ENCODE measurements around the gene RAB22A. TPM values are rescaled to one million over a fixed set of nuclear protein-coding genes. Genes with fewer than 3 reads are reported as not detected.
"Not testable (repeated sequence)": the region's sequence is repeated elsewhere in the genome, so short reads cannot be mapped to it uniquely, and the experiment has no call there.

Gene RAB22A
- polyA plus RNA-seq, 1 donor (not counting 4 experiments of a cell fraction or from before 2014, with no cell fraction given): 22.9 TPM

GRCh38 chr20:58407966-58408557, 98.5 kb downstream of the RAB22A start:
- H3K36me3 ChIP-seq (ENCODE audit: control insufficient read depth in 2 of 2, extremely low read depth in 1 of 2, insufficient read depth in 2 of 2, low read length in 2 of 2): no peaks in the 10 kb centered on the region
- H3K9me1 ChIP-seq (ENCODE audit: control insufficient read depth, extremely low read depth, insufficient read depth, low read length): peaks cover 2% of the 10 kb centered on the region
- H3K9ac ChIP-seq (ENCODE audit: control insufficient read depth, extremely low read depth, insufficient read depth, low read length): peak overlapping the region; percentile 4
- H3K79me2 ChIP-seq (ENCODE audit: control insufficient read depth, insufficient read depth, low read length): peaks cover 88% of the 10 kb centered on the region
- peaks cover 13% of the 10 kb centered on the region for H4K20me1 ChIP-seq (ENCODE audit: control insufficient read depth, extremely low read depth, insufficient read depth, low read length)
- H3K4me3 ChIP-seq (ENCODE audit: control insufficient read depth in 2 of 3, extremely low read depth in 1 of 3, insufficient read depth in 2 of 3, low read depth in 1 of 3, low read length in 3 of 3): peak overlapping the region in 1 of 3 experiments; percentile 30
- peaks cover 31% of the 10 kb centered on the region for H3K4me1 ChIP-seq (ENCODE audit: control insufficient read depth, extremely low read depth, insufficient read depth, low read length)
- H2AFZ ChIP-seq (ENCODE audit: control insufficient read depth, low read length): no peak overlapping the region
- no peak for TF ChIP-seq EZH2 (IDR thresholded peaks at IDR 0.05; ENCODE audit: low read length)
- no peak for TF ChIP-seq CTCF (optimal IDR thresholded peaks at IDR 0.05 in 1 of 3, IDR thresholded peaks at IDR 0.05 in 1 of 3, conservative IDR thresholded peaks at IDR 0.05 in 1 of 3; ENCODE audit: extremely low read depth in 1 of 3, insufficient read depth in 2 of 3, low read length in 3 of 3)
- H3K9me3 ChIP-seq (ENCODE audit: control insufficient read depth, low read depth, low read length): no peaks in the 10 kb centered on the region
- H3K27ac ChIP-seq (ENCODE audit: control insufficient read depth, insufficient read depth, low read length): peak overlapping the region; percentile 67
- dilution Hi-C loops (cut with MboI; ENCODE audit: extremely low pct_ligation_motif_present, low sequenced_read_pairs): no loop called here
- H3K27me3 ChIP-seq (ENCODE audit: control insufficient read depth, extremely low read depth, insufficient read depth, low read length): no peaks in the 10 kb centered on the region
- H3K4me2 ChIP-seq (ENCODE audit: control insufficient read depth, extremely low read depth, insufficient read depth, low read depth, low read length): peak overlapping the region; percentile 85
- FAIRE-seq: no peak
- no peak for DNase-seq (ENCODE audit: low read depth, low spot score)

- dilution Hi-C loops (cut with MboI; ENCODE audit: extremely low pct_ligation_motif_present, low sequenced_read_pairs): no loop called here
- DNase-seq (ENCODE audit: low read depth, low spot score): no peak
- Histone ChIP-seq H3K9me3 (ENCODE audit: control insufficient read depth, low read depth, low read length) (no peaks in the 10 kb centered on the region), H3K9ac (ENCODE audit: control insufficient read depth, extremely low read depth, insufficient read depth, low read length) (no peak overlapping the region), H3K79me2 (ENCODE audit: control insufficient read depth, insufficient read depth, low read length) (peaks cover 82% of the 10 kb centered on the region), H2AFZ (ENCODE audit: control insufficient read depth, low read length) (no peak overlapping the region), H3K36me3 (ENCODE audit: control insufficient read depth in 2 of 2, extremely low read depth in 1 of 2, insufficient read depth in 2 of 2, low read length in 2 of 2) (no peaks in the 10 kb centered on the region), H3K4me2 (ENCODE audit: control insufficient read depth, extremely low read depth, insufficient read depth, low read depth, low read length) (peak overlapping the region; percentile 85), H4K20me1 (ENCODE audit: control insufficient read depth, extremely low read depth, insufficient read depth, low read length) (peaks cover 13% of the 10 kb centered on the region), H3K4me1 (ENCODE audit: control insufficient read depth, extremely low read depth, insufficient read depth, low read length) (peaks cover 31% of the 10 kb centered on the region), H3K27me3 (ENCODE audit: control insufficient read depth, extremely low read depth, insufficient read depth, low read length) (no peaks in the 10 kb centered on the region), H3K9me1 (ENCODE audit: control insufficient read depth, extremely low read depth, insufficient read depth, low read length) (peaks cover 2% of the 10 kb centered on the region), H3K4me3 (ENCODE audit: control insufficient read depth in 2 of 3, extremely low read depth in 1 of 3, insufficient read depth in 2 of 3, low read depth in 1 of 3, low read length in 3 of 3) (no peak overlapping the region), H3K27ac (ENCODE audit: control insufficient read depth, insufficient read depth, low read length) (peak overlapping the region; percentile 67)
- FAIRE-seq: no peak
- no peak for TF ChIP-seq EZH2 (IDR thresholded peaks at IDR 0.05; ENCODE audit: low read length)
- TF ChIP-seq CTCF (optimal IDR thresholded peaks at IDR 0.05 in 1 of 3, IDR thresholded peaks at IDR 0.05 in 1 of 3, conservative IDR thresholded peaks at IDR 0.05 in 1 of 3; ENCODE audit: extremely low read depth in 1 of 3, insufficient read depth in 2 of 3, low read length in 3 of 3): no peak
Measured at GRCh38 chr20:58408603-58409246, 99.2 kb downstream of the RAB22A start.

GRCh38 chr20:58414216-58414615, 104.7 kb downstream of the RAB22A start:
- dilution Hi-C loops (cut with MboI; ENCODE audit: extremely low pct_ligation_motif_present, low sequenced_read_pairs); H3K9me3 ChIP-seq (ENCODE audit: control insufficient read depth, low read depth, low read length); FAIRE-seq; H3K4me2 ChIP-seq (ENCODE audit: control insufficient read depth, extremely low read depth, insufficient read depth, low read depth, low read length); DNase-seq (ENCODE audit: low read depth, low spot score); H3K9me1 ChIP-seq (ENCODE audit: control insufficient read depth, extremely low read depth, insufficient read depth, low read length); H3K4me3 ChIP-seq (ENCODE audit: control insufficient read depth in 2 of 3, extremely low read depth in 1 of 3, insufficient read depth in 2 of 3, low read depth in 1 of 3, low read length in 3 of 3); H3K27me3 ChIP-seq (ENCODE audit: control insufficient read depth, extremely low read depth, insufficient read depth, low read length); H4K20me1 ChIP-seq (ENCODE audit: control insufficient read depth, extremely low read depth, insufficient read depth, low read length); H3K36me3 ChIP-seq (ENCODE audit: control insufficient read depth in 2 of 2, extremely low read depth in 1 of 2, insufficient read depth in 2 of 2, low read length in 2 of 2); H3K4me1 ChIP-seq (ENCODE audit: control insufficient read depth, extremely low read depth, insufficient read depth, low read length); H3K9ac ChIP-seq (ENCODE audit: control insufficient read depth, extremely low read depth, insufficient read depth, low read length); H2AFZ ChIP-seq (ENCODE audit: control insufficient read depth, low read length); H3K27ac ChIP-seq (ENCODE audit: control insufficient read depth, insufficient read depth, low read length): not testable (repeated sequence)
- H3K79me2 ChIP-seq (ENCODE audit: control insufficient read depth, insufficient read depth, low read length): peaks cover 77% of the 10 kb centered on the region

All from keratinocyte (primary cell).